GM12878 (cell line): ENCODE measurements around the gene FAM167B. TPM values are rescaled to one million over a fixed set of nuclear protein-coding genes. Genes with fewer than 3 reads are reported as not detected.
A peak's percentile ranks its signal among the peaks of the same experiment; 100 is the strongest.

Experiments used
- ATF2 ChIP-seq: IDR thresholded peaks from 2 replicates; pipeline ENCODE4 v1.6.1; 2012; ENCODE audit warnings: low read length, inconsistent platforms
- BMI1 ChIP-seq: fragments of 450-650 bp; IDR thresholded peaks from 2 replicates; pipeline ENCODE4 v1.6.1; 2016; ENCODE audit warnings: mild to moderate bottlenecking, moderate library complexity, borderline replicate concordance
- CHD1 ChIP-seq: IDR thresholded peaks from 2 replicates; pipeline ENCODE4 v1.6.1; 2012; ENCODE audit warnings: low read depth, low read length, improper control_type of control experiment
- EED ChIP-seq: sonication (generic); IDR thresholded peaks from 2 replicates; pipeline ENCODE4 v1.6.1; 2016; ENCODE audit warnings: antibody characterized with exemption, low read depth
- HSF1 ChIP-seq: fragments of 150-350 bp; IDR thresholded peaks from 2 replicates; pipeline ENCODE4 v1.6.1; 2014; ENCODE audit warnings: mild to moderate bottlenecking, low read depth, low read length
- IRF3 ChIP-seq: fragments of 450-650 bp; IDR thresholded peaks from 2 replicates; pipeline ENCODE4 v1.6.1; 2014; ENCODE audit warnings: mild to moderate bottlenecking
- NFIC ChIP-seq: IDR thresholded peaks from 2 replicates; pipeline ENCODE4 v1.6.1; 2012; ENCODE audit warnings: low read depth, mild to moderate bottlenecking, inconsistent platforms, low read length, moderate library complexity
- NR2C2 ChIP-seq: IDR thresholded peaks from 2 replicates; pipeline ENCODE4 v1.6.1; 2011; ENCODE audit warnings: borderline replicate concordance, low read depth; ENCODE audit not compliant: control insufficient read depth, insufficient read length
- PML ChIP-seq: IDR thresholded peaks from 2 replicates; pipeline ENCODE4 v1.6.1; 2012; ENCODE audit warnings: low read length, inconsistent platforms
- POU2F2 ChIP-seq: IDR thresholded peaks from 3 replicates; pipeline ENCODE4 v1.6.1; 2011; ENCODE audit warnings: low read depth, mild to moderate bottlenecking, low read length, borderline replicate concordance
- RAD21 ChIP-seq: IDR thresholded peaks from 2 replicates; pipeline ENCODE4 v1.6.1; 2011; ENCODE audit warnings: mild to moderate bottlenecking, low read depth, low read length, moderate library complexity; ENCODE audit not compliant: insufficient read depth
- SKIL ChIP-seq: fragments of 450-650 bp; IDR thresholded peaks from 2 replicates; pipeline ENCODE4 v1.6.1; 2017; ENCODE audit warnings: mild to moderate bottlenecking, low read depth, inconsistent platforms; ENCODE audit not compliant: poor library complexity, severe bottlenecking
- SRF ChIP-seq, 2 experiments: IDR thresholded peaks; 2 replicates each; pipeline ENCODE4 v1.6.1; 2011; ENCODE audit warnings: low read depth in 2 of 2, low read length in 2 of 2, mild to moderate bottlenecking in 1 of 2, moderate library complexity in 1 of 2
- TBL1XR1 ChIP-seq: IDR thresholded peaks from 2 replicates; pipeline ENCODE4 v1.6.1; 2012; ENCODE audit warnings: low read depth, low read length, improper control_type of control experiment
- USF2 ChIP-seq: IDR thresholded peaks from 2 replicates; pipeline ENCODE4 v1.6.1; 2011; ENCODE audit warnings: low read depth, low read length, improper control_type of control experiment, borderline replicate concordance
- ZBTB4 ChIP-seq: fragments of 450-650 bp; formaldehyde crosslinking; IDR thresholded peaks from 2 replicates; pipeline ENCODE4 v1.4.0; 2022; ENCODE audit warnings: mild to moderate bottlenecking, moderate library complexity
- ZNF207 ChIP-seq: fragments of 450-650 bp; IDR thresholded peaks from 2 replicates; pipeline ENCODE4 v1.6.1; 2014; ENCODE audit warnings: antibody characterized with exemption, mild to moderate bottlenecking, borderline replicate concordance
- ZNF384 ChIP-seq: IDR thresholded peaks from 2 replicates; pipeline ENCODE4 v1.6.1; 2012; ENCODE audit warnings: low read depth, mild to moderate bottlenecking, low read length, improper control_type of control experiment, borderline replicate concordance
- polyA plus RNA-seq, 11 experiments: library from polyadenylated mRNA; depleted of rRNA in 4 of 11; unstranded in 6 of 11; stranded (reverse) in 5 of 11; fragments of >200 nt; fragmentation: Nextera tagmentation in 4 of 11; fragmentation: Illumina TruSeq in 1 of 11; extraction: Ambion mirVana in 4 of 11; extraction: Trizol in 1 of 11; gene quantifications; 1 replicate in 1 of 11; 2 replicates in 10 of 11; pipeline versions ENCODE4 v1.2.1 to v1.2.3, GENCODE V29; 2011 to 2016; ENCODE audit warnings: inconsistent platforms in 2 of 11, missing spikeins in 2 of 11, low read depth in 1 of 11
- total RNA-seq, 4 experiments: library from RNA; depleted of rRNA in 3 of 4; stranded (reverse); fragments of >200 nt in 3 of 4; fragmentation: Illumina TruSeq in 1 of 4; extraction: Trizol in 1 of 4; gene quantifications; 2 replicates each; pipeline versions ENCODE4 v1.2.1 to v1.2.3, GENCODE V29; 2013 to 2021

Gene FAM167B
- total and polyA plus RNA-seq, 10 of the 15 experiments (the other 5 are each of a cell fraction or from before 2014, with no cell fraction given), result 0.07 to 1.2 (median 0.36) TPM; not detected in 2

GRCh38 chr1:32198237-32199042 is 48.6 kb upstream of the FAM167B start (continued):
- TF ChIP-seq SKIL (no peak), BMI1 (no peak), HSF1 (no peak), POU2F2 (0 out of 3 replicates have a peak, but pooled peaks have one; percentile 12), ZNF207 (no peak), ZNF384 (no peak), PML (peak; percentile 34; the same call in 1 of the 2 replicates), USF2 (no peak), CHD1 (no peak), IRF3 (no peak), SRF (IDR thresholded peaks at IDR 0.05; ENCODE audit: low read depth in 2 of 2, low read length in 2 of 2) (no peak), TBL1XR1 (no peak), EED (no peak), RAD21 (no peak), ATF2 (no peak), NFIC (no peak), NR2C2 (no peak), ZBTB4 (CRISPR knock-in tag) (no peak)
